Rectal smooth muscle tissue (tissue), 1 donor: ENCODE results near the gene RARB.

ENCODE experiments used
- H3K27ac ChIP-seq: one replicate; pipeline ENCODE4 v1.7.0; 2013; ENCODE audit warnings: low read depth, low read length, inconsistent platforms
- H3K27me3 ChIP-seq: one replicate; pipeline ENCODE4 v1.7.0; 2013; ENCODE audit warnings: low read length; ENCODE audit not compliant: control insufficient read depth, insufficient read depth
- H3K36me3 ChIP-seq: one replicate; pipeline ENCODE4 v1.7.0; 2013; ENCODE audit warnings: low read length; ENCODE audit not compliant: control insufficient read depth, insufficient read depth
- H3K4me1 ChIP-seq: one replicate; pipeline ENCODE4 v1.7.0; 2013; ENCODE audit warnings: low read length; ENCODE audit not compliant: control insufficient read depth, insufficient read depth
- H3K4me3 ChIP-seq: one replicate; pipeline ENCODE4 v1.7.0; 2013; ENCODE audit warnings: low read length
- H3K9ac ChIP-seq: one replicate; pipeline ENCODE4 v1.7.0; 2013; ENCODE audit warnings: low read length

The RARB gene

DNA sequence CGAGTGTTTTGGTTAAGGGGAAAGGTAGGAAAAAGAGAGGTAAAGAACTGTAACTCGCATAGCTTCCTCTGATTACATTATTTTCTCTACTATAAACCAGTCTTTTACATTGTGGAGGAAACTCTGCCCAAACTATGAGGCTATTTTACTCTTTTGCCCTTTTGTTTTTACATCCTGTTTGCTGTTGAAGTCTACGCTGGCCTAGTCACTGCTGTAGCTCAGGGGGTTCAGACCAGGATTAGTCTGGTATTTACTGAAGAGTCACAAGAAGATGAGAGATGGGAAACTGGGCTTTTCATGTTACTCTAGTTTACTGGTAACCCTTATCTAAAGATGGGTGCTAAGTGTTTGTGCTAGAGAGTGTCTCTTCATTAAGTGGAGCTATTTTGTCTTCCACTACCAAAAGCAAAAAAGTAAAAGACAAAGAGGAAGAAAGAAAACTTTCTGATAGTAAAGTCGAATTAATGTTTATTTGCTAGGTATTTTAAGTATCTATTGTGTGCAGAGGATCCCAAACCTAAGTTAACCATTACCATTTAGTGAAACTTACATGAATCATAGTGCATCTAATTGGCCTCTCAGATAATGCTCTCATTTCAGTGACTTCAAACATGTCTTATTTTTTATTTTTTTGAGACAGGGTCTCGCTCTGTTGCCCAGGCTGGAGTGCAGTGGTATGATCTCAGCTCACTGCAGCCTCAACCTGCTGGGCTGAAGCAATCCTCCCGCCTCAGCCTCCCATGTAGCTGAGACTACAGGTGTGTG is 10.9 kb downstream of the RARB start:
- Histone ChIP-seq H3K27me3 (no peaks in the 10 kb centered on the region), H3K4me3 (no peak overlapping the region), H3K4me1 (no peaks in the 10 kb centered on the region), H3K27ac (no peak overlapping the region), H3K9ac (no peak overlapping the region), H3K36me3 (no peaks in the 10 kb centered on the region)

- Histone ChIP-seq H3K4me1 (no peaks in the 10 kb centered on the region), H3K4me3 (no peak overlapping the region), H3K27me3 (no peaks in the 10 kb centered on the region), H3K36me3 (no peaks in the 10 kb centered on the region), H3K27ac (no peak overlapping the region), H3K9ac (no peak overlapping the region)
Measured at GRCh38 chr3:25441234-25441856, 13.3 kb downstream of the RARB start.

DNA sequence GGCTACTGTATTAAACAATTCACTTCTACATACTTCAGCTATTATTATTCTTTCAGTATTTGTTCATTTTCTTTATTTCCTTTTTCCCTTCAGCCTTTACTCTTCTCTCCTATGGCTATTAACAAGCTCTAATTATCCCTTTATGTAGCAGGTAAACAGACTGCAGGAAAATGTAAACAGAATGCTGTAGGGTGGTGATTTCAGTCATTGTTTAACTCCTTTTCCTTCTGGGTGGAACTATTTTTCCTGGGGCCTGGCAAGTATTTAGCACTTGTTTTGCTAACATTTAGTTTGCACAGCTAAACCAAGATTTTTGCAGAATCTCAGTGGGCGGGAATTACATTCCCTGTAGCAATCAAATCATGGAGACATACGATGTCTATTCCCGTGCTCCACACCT is 14.4 kb downstream of the RARB start:
- H3K27ac ChIP-seq, result no peak overlapping the region
- no peaks in the 10 kb centered on the region for H3K36me3 ChIP-seq
- H3K27me3 ChIP-seq, result no peaks in the 10 kb centered on the region
- H3K9ac ChIP-seq, result no peak overlapping the region
- no peak overlapping the region for H3K4me3 ChIP-seq
- no peaks in the 10 kb centered on the region for H3K4me1 ChIP-seq

- Histone ChIP-seq H3K27ac (no peak overlapping the region), H3K36me3 (no peaks in the 10 kb centered on the region), H3K4me1 (peaks cover 5% of the 10 kb centered on the region), H3K27me3 (no peaks in the 10 kb centered on the region), H3K4me3 (no peak overlapping the region), H3K9ac (no peak overlapping the region)
Measured at GRCh38 chr3:25444273-25444672, 16.2 kb downstream of the RARB start.

- no peak overlapping the region for H3K4me3 ChIP-seq
- H3K27ac ChIP-seq, result no peak overlapping the region
Measured at GRCh38 chr3:25445731-25446130, 17.7 kb downstream of the RARB start.

GRCh38 chr3:25447285-25447684 is 19.2 kb downstream of the RARB start:
- H3K4me1 ChIP-seq, result peaks cover 8% of the 10 kb centered on the region
- no peaks in the 10 kb centered on the region for H3K36me3 ChIP-seq
- H3K27me3 ChIP-seq, result no peaks in the 10 kb centered on the region
- H3K4me3 ChIP-seq, result no peak overlapping the region
- H3K27ac ChIP-seq, result no peak overlapping the region
- no peak overlapping the region for H3K9ac ChIP-seq

More at GRCh38 chr3:25445731-25446130, 17.7 kb downstream of the RARB start:
- Histone ChIP-seq H3K36me3 (no peaks in the 10 kb centered on the region), H3K4me1 (peaks cover 7% of the 10 kb centered on the region), H3K27me3 (no peaks in the 10 kb centered on the region), H3K9ac (no peak overlapping the region)

DNA sequence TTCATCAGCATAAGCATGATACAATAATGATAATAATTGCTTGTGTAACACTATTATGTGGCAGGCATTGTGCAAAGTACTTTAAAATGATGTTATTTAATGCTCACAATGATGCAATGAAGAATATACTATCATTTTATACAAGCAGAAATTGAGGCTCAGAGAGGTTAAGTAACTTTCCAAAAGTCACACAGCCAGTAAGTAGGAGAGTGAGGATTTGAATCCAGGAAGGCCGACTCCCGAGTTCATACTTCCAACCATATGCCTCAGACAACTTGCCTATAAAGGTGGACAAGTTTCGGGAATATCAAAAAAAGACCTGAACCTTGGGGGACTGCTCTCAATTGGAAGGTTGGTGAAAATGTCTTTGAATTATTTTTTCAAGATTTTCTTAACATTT is 19.9 kb downstream of the RARB start:
- Histone ChIP-seq H3K27ac (no peak overlapping the region), H3K9ac (no peak overlapping the region), H3K27me3 (no peaks in the 10 kb centered on the region), H3K4me1 (peaks cover 13% of the 10 kb centered on the region), H3K4me3 (no peak overlapping the region), H3K36me3 (no peaks in the 10 kb centered on the region)

DNA sequence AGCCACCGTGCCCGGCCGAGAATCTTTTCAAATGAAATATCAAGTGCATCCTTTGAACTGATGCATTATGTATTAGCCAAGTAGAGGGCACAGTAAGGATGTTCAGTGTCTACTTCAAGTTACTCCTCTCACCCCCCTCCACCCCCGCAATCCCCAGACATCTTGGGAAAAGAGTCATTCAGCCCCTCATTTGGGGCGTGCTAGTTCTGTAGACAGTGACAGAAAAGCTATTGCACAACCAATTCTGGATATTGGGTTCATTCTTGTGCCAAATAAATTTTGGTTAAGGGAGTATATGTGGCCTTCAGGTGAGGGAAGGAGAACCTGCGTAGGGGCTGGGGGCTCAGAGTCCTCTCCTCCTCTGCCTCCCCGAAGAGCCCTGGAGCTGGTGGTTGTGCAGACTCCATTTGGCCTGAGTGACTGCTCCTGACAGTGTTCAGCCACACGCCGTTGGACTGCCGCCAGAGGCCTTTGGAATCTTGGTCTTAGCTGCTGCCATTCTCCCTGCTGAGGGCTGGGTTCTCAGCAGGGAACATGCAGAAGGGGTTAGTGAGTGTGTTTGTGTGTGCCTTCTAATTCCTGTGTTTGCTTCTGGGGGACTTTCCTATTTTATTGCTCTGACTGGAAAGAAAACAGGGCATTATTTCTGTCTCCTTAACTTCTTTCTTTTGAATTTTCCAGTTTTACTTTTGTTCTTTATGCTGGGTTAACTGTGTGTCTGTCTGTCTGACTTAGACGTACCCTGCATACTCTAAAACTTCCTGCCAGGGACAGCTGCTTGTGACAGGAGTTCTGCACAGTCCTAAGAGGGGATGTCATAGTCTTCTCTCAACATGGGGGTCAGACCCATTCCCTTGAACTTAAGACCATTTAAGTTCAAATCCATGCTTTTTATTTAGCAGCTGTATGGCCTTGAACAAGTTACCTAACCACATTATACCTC is 21.0 kb downstream of the RARB start:
- Histone ChIP-seq H3K4me1 (peaks cover 17% of the 10 kb centered on the region), H3K9ac (no peak overlapping the region), H3K27ac (peak overlapping the region; percentile 48), H3K36me3 (no peaks in the 10 kb centered on the region), H3K4me3 (no peak overlapping the region), H3K27me3 (no peaks in the 10 kb centered on the region)

DNA sequence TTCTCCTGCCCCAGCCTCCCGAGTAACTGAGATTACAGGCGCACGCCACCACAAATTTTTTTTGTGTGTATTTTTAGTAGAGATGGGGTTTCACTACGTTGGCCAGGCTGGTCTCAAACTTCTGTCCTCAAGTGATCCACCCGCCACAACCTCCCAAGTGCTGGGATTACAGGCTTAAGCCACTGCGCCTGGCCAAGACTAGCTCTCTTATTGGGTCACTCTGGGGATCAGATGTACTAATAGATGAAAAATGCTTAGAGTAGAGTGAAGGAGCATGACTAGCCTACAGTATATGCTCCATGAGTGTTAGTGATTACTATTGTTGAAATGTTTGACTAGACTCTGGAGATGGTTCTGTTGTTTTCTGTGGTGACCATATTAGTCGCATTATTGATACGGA is 21.8 kb downstream of the RARB start:
- peaks cover 17% of the 10 kb centered on the region for H3K4me1 ChIP-seq
- H3K27me3 ChIP-seq, result no peaks in the 10 kb centered on the region
- H3K4me3 ChIP-seq, result no peak overlapping the region
- no peak overlapping the region for H3K27ac ChIP-seq
- H3K36me3 ChIP-seq, result no peaks in the 10 kb centered on the region
- no peak overlapping the region for H3K9ac ChIP-seq

DNA sequence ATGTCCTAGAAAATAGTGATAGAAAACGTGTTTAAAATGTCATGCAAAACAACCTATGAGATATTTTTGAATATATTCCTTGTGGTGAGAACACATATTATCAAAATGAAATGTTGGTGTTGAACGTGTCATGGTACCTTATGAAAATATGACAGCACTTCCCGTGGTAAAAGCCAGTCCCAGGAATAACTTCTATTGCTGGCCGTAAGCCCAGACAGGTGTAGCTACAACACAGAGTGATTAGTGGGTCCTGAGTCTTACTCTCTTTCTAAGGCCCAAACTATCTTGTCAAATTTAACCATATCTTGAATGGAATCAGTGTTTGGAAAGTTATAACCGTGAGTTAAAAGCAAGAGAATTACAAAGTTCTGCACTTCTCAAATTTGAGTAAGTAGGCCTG is 24.1 kb downstream of the RARB start:
- Histone ChIP-seq H3K9ac (no peak overlapping the region), H3K4me1 (peaks cover 28% of the 10 kb centered on the region), H3K27ac (no peak overlapping the region), H3K27me3 (no peaks in the 10 kb centered on the region), H3K36me3 (no peaks in the 10 kb centered on the region), H3K4me3 (no peak overlapping the region)

GRCh38 chr3:25452740-25453139 is 24.7 kb downstream of the RARB start:
- no peak overlapping the region for H3K9ac ChIP-seq
- no peak overlapping the region for H3K27ac ChIP-seq
- peaks cover 28% of the 10 kb centered on the region for H3K4me1 ChIP-seq
- H3K27me3 ChIP-seq, result no peaks in the 10 kb centered on the region
- no peak overlapping the region for H3K4me3 ChIP-seq
- H3K36me3 ChIP-seq, result no peaks in the 10 kb centered on the region

DNA sequence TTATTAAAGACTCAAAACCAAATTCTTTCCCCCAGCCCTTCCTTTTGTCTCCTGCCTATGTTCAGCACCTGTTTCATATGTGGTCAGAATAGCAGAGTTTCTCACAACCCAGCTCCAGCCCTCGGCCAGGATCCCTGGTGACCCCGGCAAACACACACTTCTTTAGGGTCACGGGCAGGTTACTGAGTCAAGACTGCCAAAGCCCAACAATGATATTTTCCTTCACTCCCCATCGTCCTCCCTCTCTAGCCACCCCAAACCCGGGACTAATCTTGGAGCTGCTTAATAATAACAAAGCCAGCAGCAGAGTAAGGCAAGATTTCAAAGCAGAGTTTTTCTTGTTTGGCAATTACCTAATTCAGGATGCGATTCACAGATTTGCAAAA is 25.5 kb downstream of the RARB start:
- no peak overlapping the region for H3K4me3 ChIP-seq
- no peaks in the 10 kb centered on the region for H3K36me3 ChIP-seq
- no peaks in the 10 kb centered on the region for H3K27me3 ChIP-seq
- H3K9ac ChIP-seq, result no peak overlapping the region
- no peak overlapping the region for H3K27ac ChIP-seq
- peaks cover 28% of the 10 kb centered on the region for H3K4me1 ChIP-seq
